NCI-H774 (cell line): ENCODE data around the gene TP63.

ENCODE experiments used
- DNase-seq: peaks from one replicate; lab custom pipeline; 2025; lab: John Stamatoyannopoulos, UW

The TP63 gene

DNA sequence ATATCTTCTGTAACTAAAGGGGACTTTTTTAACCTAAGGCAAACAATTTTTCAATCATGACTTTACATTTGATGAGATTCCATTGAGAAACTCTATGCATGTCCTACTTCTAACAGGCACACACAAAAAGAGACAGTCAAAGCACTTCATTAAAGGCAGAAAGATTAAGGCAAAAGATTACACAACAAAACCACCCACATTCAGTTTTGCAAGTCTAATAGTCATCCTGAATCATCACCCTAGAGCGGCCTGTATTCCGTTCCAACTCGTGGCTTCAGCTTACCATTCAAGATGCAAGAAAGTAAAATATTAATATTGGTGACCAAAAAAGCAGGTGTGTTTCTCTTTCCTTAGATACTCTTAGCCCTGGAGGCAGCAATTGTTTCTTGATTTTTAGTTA lies 283.6 kb downstream of the TP63 start:
- DNase-seq: no peak

DNA sequence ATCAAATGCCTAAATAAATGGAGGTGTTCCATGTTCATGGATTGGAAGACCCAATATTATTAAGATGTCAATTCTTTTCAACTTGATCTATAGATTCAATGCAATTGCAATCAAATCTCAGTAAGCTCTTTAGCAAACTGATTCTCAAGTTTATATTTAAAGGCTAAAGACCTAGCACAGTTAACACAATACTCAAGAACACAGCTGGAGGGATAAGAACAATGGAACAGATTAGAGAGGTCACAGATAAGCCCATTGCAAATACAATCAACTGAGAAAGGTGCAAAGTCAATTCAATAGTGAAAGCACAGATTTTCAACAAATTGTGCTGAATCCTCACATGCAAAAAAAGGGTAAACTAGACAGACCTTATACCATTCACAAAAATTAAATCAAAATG lies 290.6 kb downstream of the TP63 start:
- DNase-seq: no peak

DNA sequence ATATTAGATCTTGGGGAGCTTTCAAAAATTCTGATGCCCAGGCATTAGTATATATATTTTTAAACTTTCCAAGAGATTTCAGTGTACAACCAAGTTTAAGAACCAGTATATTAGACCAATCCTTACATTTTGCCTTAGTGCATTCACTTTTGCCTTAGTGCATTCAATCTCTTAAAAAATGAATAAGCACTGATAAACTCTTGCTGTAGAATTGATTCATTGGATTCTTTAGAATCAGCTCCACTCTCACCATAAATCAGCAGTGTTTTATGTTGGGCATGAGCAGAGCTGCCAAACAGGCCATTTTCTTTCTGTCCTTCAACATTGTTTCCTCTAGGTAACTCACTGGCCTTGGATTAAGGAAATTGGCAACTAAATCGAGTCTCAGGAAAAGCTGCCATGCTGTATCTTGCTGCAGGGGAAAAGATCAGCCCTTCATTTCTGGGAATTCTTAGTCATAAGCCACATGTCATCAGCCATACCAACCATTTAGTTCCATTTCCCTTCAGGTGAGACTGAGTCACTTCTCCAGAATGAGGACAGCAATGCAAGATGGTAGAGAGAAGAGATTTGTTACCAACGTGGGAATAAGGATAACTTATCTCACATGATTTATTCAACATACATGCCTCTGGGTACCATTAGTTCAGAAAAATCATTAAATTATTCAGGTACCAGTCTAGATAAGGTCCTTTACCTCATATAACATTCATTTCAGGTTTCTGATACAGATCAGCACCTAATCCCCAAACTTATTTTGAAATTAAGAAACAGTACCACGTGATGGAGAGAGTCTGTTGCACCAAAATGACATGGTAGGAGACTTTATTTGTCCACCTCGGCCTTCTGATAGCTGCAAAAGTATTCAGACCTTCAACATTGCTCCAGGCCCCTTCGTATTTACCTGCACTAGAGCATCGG lies 297.0 kb downstream of the TP63 start:
- no peak for DNase-seq

DNA sequence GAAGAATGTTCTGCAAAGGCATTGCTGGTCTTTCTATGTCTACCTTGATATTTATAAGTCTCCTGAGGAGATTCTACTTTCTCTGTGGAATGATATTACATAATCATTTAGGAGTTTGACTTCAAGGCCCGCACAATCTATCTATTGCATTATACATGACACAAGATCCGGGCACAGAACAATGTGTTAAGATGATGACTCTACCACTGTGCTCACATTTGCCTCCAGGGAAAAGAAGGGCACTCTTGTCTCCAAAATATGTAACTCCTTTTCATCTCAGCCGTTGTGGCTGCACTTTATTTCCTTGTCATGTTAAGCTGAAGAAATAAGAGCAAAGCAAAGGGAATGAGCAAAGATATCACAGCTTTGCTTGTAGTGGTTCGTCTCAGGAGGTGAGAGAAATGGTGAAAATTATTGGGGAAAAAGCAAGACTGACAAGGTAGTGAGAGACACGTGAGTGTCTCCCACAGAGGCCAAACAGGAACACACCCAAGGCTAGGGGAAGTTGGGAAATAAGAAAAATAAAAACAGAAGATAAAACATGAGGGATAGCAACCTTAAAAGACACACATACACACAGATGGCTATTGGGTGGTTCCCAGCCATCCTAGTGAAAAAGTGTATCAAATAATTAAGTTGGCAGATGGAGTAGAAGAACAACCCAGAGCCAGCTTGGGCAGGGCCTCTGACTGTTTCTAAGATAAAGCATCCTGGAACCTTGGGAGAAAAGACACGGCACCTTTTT lies 305.2 kb downstream of the TP63 start:
- no peak for DNase-seq

DNA sequence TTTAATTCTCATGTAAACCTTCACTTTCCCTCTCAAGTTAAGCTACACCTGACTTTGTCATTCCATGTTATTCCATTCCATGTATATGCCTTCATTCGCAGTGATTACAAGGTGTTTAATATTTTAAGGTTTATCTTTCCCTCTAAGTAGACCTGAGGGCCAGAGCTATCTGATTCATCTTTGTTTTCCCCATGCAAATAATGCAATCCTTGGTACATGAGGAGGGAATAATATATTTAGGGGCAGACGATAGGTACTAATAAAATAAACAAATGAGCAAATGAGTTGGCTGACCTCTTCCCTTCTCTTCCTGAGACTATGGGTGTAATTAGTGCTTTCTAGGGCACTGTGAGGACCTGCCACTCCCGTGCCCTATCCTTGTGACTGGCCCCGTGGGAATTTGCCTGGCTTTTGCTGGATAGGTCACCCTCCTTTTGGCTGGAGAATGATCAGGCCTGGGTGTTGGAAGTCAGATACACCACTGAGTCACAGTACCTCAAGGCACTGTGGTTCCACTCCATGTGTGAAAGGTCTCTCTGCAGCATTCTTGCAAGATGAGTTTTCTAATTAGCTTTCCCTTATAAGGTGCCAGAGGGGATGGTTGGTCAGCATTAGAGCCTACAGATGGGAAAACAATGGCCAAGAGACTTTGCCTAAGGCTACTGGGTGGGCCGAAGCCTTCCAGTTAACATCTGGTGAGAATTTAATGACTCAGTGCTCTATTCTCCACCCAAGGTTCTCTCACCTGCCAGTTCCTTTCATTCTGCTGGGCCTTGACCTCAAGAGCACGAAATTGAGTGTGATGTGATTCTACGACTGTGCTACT lies 306.3 kb downstream of the TP63 start:
- no peak for DNase-seq

DNA sequence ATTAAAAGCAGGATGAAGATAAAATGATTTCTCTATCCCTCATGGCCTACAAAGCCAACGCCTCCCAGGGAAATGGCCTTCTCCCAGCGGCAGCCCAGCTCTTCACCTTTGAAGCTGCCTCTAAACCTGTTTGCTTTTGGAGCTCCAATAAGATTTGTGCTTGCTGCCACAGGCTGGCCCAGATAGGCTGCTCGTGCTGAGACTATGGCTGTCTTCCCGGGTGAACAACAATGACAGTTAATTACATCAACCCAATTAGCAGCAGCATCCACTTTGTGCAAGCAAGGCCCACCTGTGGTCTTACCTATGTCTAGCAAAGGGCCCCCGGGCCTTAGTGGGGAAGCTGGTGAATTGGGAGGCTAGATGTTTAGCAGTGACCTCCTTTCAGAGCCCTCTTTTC lies 309.9 kb downstream of the TP63 start:
- no peak for DNase-seq

DNA sequence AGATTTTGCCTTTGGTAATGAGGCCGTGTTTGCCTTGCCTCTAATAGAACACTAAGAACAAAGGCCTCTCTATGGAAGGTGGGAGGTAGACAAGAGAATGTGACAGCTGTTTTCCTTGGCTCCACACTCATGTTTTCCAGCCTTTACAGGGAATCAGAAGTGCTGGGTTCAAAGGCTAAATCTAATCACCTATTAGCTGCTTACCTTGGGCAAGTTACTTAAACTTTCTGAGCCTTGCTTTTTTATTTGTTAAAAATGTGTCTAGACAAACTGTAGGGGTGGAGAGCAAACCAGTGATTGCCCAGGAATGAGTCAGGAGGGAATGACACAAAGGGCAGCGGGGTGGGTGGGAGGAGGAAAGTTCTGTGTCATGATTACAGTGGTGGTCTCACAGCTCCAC lies 310.5 kb downstream of the TP63 start:
- DNase-seq: no peak

DNA sequence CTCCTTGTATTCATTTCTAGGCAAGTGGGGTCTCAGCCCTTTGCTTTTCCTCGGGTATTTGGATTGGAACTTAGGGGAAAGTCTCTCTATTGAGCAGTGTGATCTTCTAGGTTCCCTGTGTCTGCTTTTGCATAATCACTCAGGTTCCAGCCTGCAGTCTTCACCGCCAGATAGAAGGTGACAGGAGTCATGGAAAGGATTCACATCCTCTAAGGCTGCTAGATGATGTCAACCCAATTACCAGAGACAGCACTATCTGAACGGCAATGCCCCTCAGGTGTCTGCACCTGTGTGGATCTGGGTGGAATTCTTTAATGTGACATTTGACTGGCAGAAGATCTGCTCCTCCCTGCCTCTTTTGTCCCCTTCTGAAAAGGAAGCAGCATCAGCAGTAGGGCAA lies 311.8 kb downstream of the TP63 start:
- no peak for DNase-seq

DNA sequence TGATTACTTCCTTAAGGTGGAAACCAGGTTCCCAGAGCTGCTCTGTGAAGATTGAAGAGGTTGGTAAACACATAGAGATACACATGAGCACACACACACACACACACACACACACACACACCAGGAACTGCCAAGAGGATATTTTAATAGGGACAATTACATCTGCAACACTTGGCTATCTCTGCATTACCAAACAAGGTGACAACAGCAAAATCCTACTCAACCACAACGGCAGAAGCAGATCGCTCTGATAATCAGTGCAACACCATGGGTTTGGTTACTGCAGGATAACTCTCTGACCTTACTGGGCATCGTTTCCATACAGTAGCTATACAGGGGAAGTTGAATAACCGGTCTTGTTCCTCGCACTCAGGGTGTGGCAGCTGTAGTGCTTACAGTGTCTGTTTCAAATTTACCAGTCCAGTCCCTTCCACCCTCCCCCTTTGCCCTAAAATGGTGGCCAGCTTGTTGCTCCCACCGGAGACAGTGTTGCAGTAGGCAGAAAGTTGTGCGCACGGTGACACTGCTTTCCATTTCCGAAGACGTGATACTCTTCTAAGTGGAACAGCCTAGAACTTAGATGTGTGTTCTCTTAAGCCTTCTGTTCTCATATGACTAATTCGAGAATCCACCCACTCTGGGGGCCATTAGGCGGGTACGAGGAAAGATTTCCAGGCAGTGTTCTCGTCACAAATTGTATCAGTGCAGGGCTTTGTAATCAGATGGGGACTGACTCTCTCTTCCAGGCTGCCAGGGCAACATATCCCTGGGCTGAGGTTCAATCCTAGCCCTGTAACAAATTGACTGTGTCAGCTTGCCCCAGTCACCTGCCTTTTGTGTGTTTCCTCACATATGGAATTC lies 313.3 kb downstream of the TP63 start:
- DNase-seq: no peak

DNA sequence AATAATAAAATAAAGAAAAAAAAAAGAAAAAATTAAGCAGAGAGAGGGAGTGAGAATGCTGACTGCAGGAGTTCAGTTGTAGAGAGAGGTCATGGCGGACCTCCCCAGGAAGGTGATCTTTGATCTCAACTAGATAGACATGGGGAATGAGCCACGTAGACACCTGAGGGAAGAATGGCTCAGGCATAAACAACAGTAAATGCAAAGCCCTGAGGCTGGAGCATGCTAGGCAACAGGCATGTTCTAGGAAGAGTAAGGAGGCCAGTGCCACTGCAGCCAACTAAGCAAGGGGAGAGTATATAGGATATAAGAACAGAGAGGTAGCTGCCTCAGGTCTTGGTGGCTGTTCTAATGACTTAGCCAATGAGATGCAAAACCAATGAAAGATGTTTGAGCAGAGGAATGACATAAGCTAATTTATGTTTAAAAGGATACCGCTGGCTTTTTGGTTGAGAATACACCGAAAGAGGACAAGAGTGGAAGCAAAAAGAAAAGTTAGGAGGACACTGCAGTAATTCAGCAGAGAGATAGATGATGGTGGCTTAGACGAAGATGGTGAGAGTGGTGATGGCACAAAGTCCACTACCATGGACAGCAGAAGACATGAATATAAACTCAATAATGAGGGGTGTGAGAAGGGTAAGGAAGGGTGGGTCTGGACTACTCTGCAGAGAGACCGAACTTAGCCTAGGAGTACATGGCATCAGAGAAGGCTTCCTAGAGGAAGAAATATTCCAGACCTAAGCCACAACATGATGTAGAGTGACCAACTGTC lies 314.9 kb downstream of the TP63 start:
- no peak for DNase-seq
